ENCODE measurements around the gene HAGHL. TPM values are rescaled to one million over a fixed set of nuclear protein-coding genes. Genes with fewer than 3 reads are reported as not detected.

HAGHL gene
- total RNA-seq, 4 donors from 2014 or later: 4.5 to 6.3 (median 6.0) TPM

GRCh38 chr16:720990-721764, 5.7 kb upstream of the HAGHL start, which contains the start of gene ANTKMT:
ANTKMT (plus strand) TSS chr16:721146; CDS start chr16:721275, 129 bp downstream.
- 0 to 19% methylated on average over 10 to 31 of the region's 106 CpGs for WGBS, 2 donors
- intact Hi-C loops (cut with DNase I; ENCODE audit: low total_unique reads): no loop called here
- TF ChIP-seq CTCF (IDR thresholded peaks at IDR 0.05) (no peak), POLR2A (IDR thresholded peaks at IDR 0.05) (no peak)
- peak in 1 of 2 donors; percentile 93 for DNase-seq (ENCODE audit: low spot score in 2 of 2)
- H3K4me3 ChIP-seq (ENCODE audit: low read depth, poor library complexity, severe bottlenecking): peak within 1 kb of the TSS; percentile 37

- TF ChIP-seq CTCF (IDR thresholded peaks at IDR 0.05): no peak
- TF ChIP-seq POLR2A (IDR thresholded peaks at IDR 0.05): no peak
- 73 to 75% methylated on average over 15 to 48 of the region's 51 CpGs for WGBS, 2 donors
- DNase-seq (ENCODE audit: low spot score in 2 of 2): no peak
- no peak overlapping the region for H3K4me3 ChIP-seq (ENCODE audit: low read depth, poor library complexity, severe bottlenecking)
- intact Hi-C loops (cut with DNase I; ENCODE audit: low total_unique reads): no loop called here
Measured at GRCh38 chr16:721765-722540, 5.0 kb upstream of the HAGHL start.

- no peak overlapping the region for H3K4me3 ChIP-seq (ENCODE audit: low read depth, poor library complexity, severe bottlenecking)
- WGBS, 2 donors: 73 to 80% methylated on average over 23 to 24 of the region's 24 CpGs
- no peak for DNase-seq (ENCODE audit: low spot score in 2 of 2)
- no peak for TF ChIP-seq POLR2A (IDR thresholded peaks at IDR 0.05)
- no peak for TF ChIP-seq CTCF (IDR thresholded peaks at IDR 0.05)
- intact Hi-C loops (cut with DNase I; ENCODE audit: low total_unique reads): no loop called here
Measured at GRCh38 chr16:722835-723633, 3.9 kb upstream of the HAGHL start.

GRCh38 chr16:723695-724094, 3.2 kb upstream of the HAGHL start:
- 79 to 80% methylated on average over 9 of the region's 9 CpGs for WGBS, 2 donors
- no peak overlapping the region for H3K4me3 ChIP-seq (ENCODE audit: low read depth, poor library complexity, severe bottlenecking)
- TF ChIP-seq CTCF (IDR thresholded peaks at IDR 0.05) (no peak), POLR2A (IDR thresholded peaks at IDR 0.05) (no peak)
- no peak for DNase-seq (ENCODE audit: low spot score in 2 of 2)
- intact Hi-C loops (cut with DNase I; ENCODE audit: low total_unique reads): no loop called here

GRCh38 chr16:724188-725040, 2.5 kb upstream of the HAGHL start:
- TF ChIP-seq POLR2A (IDR thresholded peaks at IDR 0.05): no peak
- no peak for TF ChIP-seq CTCF (IDR thresholded peaks at IDR 0.05)
- intact Hi-C loops (cut with DNase I; ENCODE audit: low total_unique reads): no loop called here
- 52 to 80% methylated on average over 1 to 17 of the region's 29 CpGs for WGBS, 2 donors
- H3K4me3 ChIP-seq (ENCODE audit: low read depth, poor library complexity, severe bottlenecking): no peak overlapping the region
- no peak for DNase-seq (ENCODE audit: low spot score in 2 of 2)
